Measurements from ENCODE around the gene DMWD. TPM values are rescaled to one million over a fixed set of nuclear protein-coding genes. Genes with fewer than 3 reads are reported as not detected.
A peak's percentile ranks its signal among the peaks of the same experiment; 100 is the strongest.

Gene DMWD
- total RNA-seq, 1 experiment from 2014 or later, result 86.7 TPM

DNA sequence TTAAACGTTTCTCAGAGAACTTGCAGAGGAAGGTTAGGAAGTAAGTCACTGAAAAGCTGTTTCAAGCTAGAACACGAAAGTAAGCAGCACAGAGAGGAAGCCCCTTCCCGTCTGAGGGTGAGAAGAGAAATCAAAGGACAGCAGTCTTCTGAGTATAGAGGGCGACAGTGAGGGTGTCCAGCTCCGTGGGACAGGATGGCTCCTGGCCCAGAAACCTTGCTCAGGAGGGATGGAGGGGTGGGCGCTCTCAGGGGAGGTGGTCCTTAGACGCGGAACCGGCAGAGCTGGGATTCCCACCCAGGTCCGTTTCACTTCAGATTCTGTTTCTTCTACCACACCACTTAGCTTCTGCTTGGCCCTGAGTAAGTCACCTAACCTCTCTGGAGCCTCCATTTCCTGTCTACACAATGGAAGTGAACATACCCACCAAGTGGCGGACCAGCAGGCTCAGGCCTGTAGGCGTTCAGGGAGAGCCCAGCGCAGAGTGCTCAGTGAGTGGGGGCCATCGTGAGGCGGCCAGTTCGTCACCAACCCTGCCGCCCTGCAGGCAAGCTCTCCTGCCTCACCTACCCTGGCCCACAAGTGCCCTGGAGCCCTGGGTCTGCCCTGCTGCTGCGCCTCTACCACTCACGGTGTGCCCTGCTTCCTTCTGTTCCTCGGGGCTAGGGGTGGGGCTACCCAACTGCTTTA lies 27.9 kb upstream of the DMWD start:
- TF ChIP-seq, protein P1, sequence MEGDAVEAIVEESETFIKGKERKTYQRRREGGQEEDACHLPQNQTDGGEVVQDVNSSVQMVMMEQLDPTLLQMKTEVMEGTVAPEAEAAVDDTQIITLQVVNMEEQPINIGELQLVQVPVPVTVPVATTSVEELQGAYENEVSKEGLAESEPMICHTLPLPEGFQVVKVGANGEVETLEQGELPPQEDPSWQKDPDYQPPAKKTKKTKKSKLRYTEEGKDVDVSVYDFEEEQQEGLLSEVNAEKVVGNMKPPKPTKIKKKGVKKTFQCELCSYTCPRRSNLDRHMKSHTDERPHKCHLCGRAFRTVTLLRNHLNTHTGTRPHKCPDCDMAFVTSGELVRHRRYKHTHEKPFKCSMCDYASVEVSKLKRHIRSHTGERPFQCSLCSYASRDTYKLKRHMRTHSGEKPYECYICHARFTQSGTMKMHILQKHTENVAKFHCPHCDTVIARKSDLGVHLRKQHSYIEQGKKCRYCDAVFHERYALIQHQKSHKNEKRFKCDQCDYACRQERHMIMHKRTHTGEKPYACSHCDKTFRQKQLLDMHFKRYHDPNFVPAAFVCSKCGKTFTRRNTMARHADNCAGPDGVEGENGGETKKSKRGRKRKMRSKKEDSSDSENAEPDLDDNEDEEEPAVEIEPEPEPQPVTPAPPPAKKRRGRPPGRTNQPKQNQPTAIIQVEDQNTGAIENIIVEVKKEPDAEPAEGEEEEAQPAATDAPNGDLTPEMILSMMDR (conservative IDR thresholded peaks at IDR 0.05; ENCODE audit: low read depth, low read length), result no peak
- no peak for TF ChIP-seq EZH2 (IDR thresholded peaks at IDR 0.05; ENCODE audit: borderline replicate concordance, low read depth, low read length, poor library complexity, severe bottlenecking)
- Histone ChIP-seq H3K27me3 (replicated peaks; ENCODE audit: insufficient read depth, low read depth, low read length, poor library complexity) (no peaks in the 10 kb centered on the region), H3K4me1 (ENCODE audit: insufficient read depth, low read length, poor library complexity, severe bottlenecking) (no peaks in the 10 kb centered on the region), H3K4me3 (ENCODE audit: low read depth, low read length, poor library complexity, severe bottlenecking) (no peak overlapping the region), H3K9me3 (ENCODE audit: low read depth, low read length, poor library complexity, severe bottlenecking) (no peaks in the 10 kb centered on the region), H3K27ac (ENCODE audit: low read depth, low read length, poor library complexity, severe bottlenecking) (peak overlapping the region; percentile 23), H3K36me3 (ENCODE audit: insufficient read depth, low read length, poor library complexity, severe bottlenecking) (peaks cover 32% of the 10 kb centered on the region)
- intact Hi-C loops (cut with micrococcal nuclease; ENCODE audit: unreplicated experiment), result no loop called here
- CTCF ChIA-PET, result no interaction called here
- DNase-seq (ENCODE audit: low spot score), result no peak
- no TSS peak for BruUV-seq (replicated peaks)
- POLR2A ChIA-PET (ENCODE audit: low non-redundant PET), result interaction anchor here (0.6 kb wide), 1 partner anchor 50 kb away, joined by 7 read pairs; no protein-coding TSS in a partner anchor

DNA sequence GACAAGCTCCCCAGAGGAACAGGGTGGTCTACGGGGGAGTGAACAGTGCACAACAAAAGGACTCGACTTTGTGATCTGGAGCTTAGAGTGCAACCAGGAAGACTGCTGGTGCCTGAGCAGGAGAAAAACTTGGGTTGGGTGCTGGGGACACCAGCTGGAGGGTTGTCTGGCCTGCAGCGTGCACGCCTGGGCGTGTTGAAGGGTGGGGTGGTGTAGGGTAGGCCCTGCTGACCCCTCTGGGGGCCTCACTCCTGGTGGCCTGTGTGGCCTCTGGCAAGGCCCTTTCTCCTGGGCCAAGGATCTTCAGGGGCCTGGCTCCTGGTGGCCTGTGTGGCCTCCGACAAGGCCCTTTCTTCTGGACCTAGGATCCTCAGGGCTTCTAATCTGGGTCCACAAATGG lies 27.1 kb upstream of the DMWD start:
- Histone ChIP-seq H3K36me3 (ENCODE audit: insufficient read depth, low read length, poor library complexity, severe bottlenecking) (peaks cover 25% of the 10 kb centered on the region), H3K27ac (ENCODE audit: low read depth, low read length, poor library complexity, severe bottlenecking) (no peak overlapping the region), H3K4me3 (ENCODE audit: low read depth, low read length, poor library complexity, severe bottlenecking) (no peak overlapping the region), H3K9me3 (ENCODE audit: low read depth, low read length, poor library complexity, severe bottlenecking) (no peaks in the 10 kb centered on the region), H3K27me3 (replicated peaks; ENCODE audit: insufficient read depth, low read depth, low read length, poor library complexity) (no peaks in the 10 kb centered on the region), H3K4me1 (ENCODE audit: insufficient read depth, low read length, poor library complexity, severe bottlenecking) (no peaks in the 10 kb centered on the region)
- CTCF ChIA-PET, result no interaction called here
- no TSS peak for BruUV-seq (replicated peaks)
- TF ChIP-seq, protein P1 (conservative IDR thresholded peaks at IDR 0.05; ENCODE audit: low read depth, low read length), result no peak
- intact Hi-C loops (cut with micrococcal nuclease; ENCODE audit: unreplicated experiment), result no loop called here
- POLR2A ChIA-PET (ENCODE audit: low non-redundant PET), result no interaction called here
- DNase-seq (ENCODE audit: low spot score), result no peak

DNA sequence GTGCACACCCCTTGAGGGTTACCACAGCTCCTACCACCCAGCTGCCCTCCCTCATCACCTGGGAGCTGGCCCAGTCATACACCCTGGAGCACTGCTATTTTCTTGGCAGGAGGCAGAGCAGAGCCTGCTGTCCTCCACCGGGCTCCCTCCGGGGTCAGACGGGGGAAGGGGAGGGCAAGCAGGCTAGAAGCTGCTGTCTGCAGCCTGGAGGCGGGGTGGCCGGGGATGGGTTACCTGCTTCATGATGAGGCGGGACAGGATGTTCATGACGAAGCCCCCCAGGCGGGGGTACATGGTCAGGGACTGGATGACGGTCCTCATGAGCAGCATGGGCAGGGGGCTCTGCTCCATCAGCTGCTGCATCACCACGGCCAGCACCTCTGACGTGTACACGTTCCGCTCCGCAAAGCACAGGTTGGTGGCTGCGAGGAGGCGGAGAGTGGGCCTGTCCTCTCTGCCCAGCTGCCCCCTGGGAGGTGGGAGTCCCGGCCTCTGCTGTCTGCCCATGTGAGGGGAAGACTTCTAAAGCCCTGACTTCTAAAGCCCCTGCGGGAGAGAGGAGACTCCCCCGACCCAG lies 25.2 kb upstream of the DMWD start:
- intact Hi-C loops (cut with micrococcal nuclease; ENCODE audit: unreplicated experiment), result no loop called here
- Histone ChIP-seq H3K4me3 (ENCODE audit: low read depth, low read length, poor library complexity, severe bottlenecking) (no peak overlapping the region), H3K9me3 (ENCODE audit: low read depth, low read length, poor library complexity, severe bottlenecking) (no peaks in the 10 kb centered on the region), H3K4me1 (ENCODE audit: insufficient read depth, low read length, poor library complexity, severe bottlenecking) (no peaks in the 10 kb centered on the region), H3K27ac (ENCODE audit: low read depth, low read length, poor library complexity, severe bottlenecking) (no peak overlapping the region), H3K27me3 (replicated peaks; ENCODE audit: insufficient read depth, low read depth, low read length, poor library complexity) (no peaks in the 10 kb centered on the region), H3K36me3 (ENCODE audit: insufficient read depth, low read length, poor library complexity, severe bottlenecking) (peaks cover 14% of the 10 kb centered on the region)
- CTCF ChIA-PET, result interaction anchor here (0.6 kb wide), 1 partner anchor 25 kb away, joined by 3 read pairs; the partner anchor contains the start of gene DMWD
- no TSS peak for BruUV-seq (replicated peaks)
- DNase-seq (ENCODE audit: low spot score), result no peak
- TF ChIP-seq, protein P1 (conservative IDR thresholded peaks at IDR 0.05; ENCODE audit: low read depth, low read length), result no peak
- TF ChIP-seq EZH2 (IDR thresholded peaks at IDR 0.05; ENCODE audit: borderline replicate concordance, low read depth, low read length, poor library complexity, severe bottlenecking), result no peak
- POLR2A ChIA-PET (ENCODE audit: low non-redundant PET), result no interaction called here

All from A673 (cell line).